Activated CD4-positive, alpha-beta T cell treated with anti-CD3 and anti-CD28 coated beads, Interleukin-2, amount 10 ng/mL, durations not matched to agents 24 days and 14 days (primary cell): Measurements from ENCODE around the gene ADAMTS6. TPM values are rescaled to one million over a fixed set of nuclear protein-coding genes. Genes with fewer than 3 reads are reported as not detected.

Experiments
- total RNA-seq: library from RNA; stranded (reverse); gene quantifications from 2 replicates; pipeline ENCODE4 v1.2.3, GENCODE V29; 2022

ADAMTS6 gene
- total RNA-seq, 1 donor from 2014 or later: 0.89 TPM

Other genes with a start within 250 kb of the ADAMTS6 start
- gene CENPK, start 81.2 kb upstream of the ADAMTS6 start, total RNA-seq: 87.8 and 88.8 TPM in 2 replicates
- 53.9 and 55.6 TPM in 2 replicates for gene PPWD1, start 81.4 kb upstream of the ADAMTS6 start, total RNA-seq
- gene TRIM23, start 142.4 kb upstream of the ADAMTS6 start, total RNA-seq: 5.3 and 6.0 TPM in 2 replicates
- 4.7 and 5.1 TPM in 2 replicates for gene SHLD3, start 143.1 kb upstream of the ADAMTS6 start, total RNA-seq
- gene TRAPPC13, start 143.1 kb upstream of the ADAMTS6 start, total RNA-seq: 22.4 and 27.2 TPM in 2 replicates
- 10.0 and 10.3 TPM in 2 replicates for gene SGTB, start 240.2 kb upstream of the ADAMTS6 start, total RNA-seq
- 28.0 and 30.7 TPM in 2 replicates for gene NLN, start 240.3 kb upstream of the ADAMTS6 start, total RNA-seq